ENCODE data around the gene FRYL.
"Not testable (repeated sequence)": the region's sequence is repeated elsewhere in the genome, so short reads cannot be mapped to it uniquely, and the experiment has no call there.

FRYL gene

DNA sequence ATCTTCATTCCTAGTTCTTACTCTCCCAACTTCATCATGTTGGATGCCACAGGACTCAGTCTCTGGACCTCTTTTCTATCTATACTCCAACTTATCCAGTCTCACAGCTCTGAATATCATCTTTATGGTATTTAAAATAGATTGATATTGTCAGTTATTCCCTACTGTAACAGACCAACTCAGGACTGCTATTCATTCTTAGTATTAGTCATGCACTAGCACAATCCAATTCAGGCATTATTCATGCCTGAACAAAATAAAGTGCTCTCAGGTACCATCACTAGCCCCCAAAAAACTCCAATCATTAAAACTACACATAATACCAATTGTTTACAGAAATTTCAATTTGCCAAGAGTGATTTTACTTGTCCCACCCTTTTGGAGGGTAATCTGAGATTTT lies 37.7 kb downstream of the FRYL start:
- no peak for DNase-seq

DNA sequence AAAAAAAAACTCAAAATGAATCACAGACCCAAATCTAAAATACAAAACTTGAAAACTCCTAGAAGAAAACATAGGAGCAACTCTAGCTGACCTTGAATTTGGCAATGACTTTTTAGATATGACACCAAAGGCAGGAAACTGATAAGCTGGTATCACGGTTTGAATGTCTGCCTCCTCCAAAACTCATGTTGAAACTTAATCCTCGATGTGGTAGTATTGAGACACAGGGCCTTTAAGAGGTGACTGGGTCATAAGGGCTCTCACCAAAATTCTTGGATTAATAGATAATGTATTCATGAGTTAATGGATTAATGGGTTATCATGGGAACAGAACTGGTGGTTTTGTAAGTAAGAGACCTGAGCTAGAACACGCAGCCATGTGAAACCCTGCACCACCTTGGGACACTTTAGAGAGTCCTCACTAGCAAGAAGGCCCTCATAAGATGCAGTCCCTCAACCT lies 40.5 kb downstream of the FRYL start:
- DNase-seq, result no peak

DNA sequence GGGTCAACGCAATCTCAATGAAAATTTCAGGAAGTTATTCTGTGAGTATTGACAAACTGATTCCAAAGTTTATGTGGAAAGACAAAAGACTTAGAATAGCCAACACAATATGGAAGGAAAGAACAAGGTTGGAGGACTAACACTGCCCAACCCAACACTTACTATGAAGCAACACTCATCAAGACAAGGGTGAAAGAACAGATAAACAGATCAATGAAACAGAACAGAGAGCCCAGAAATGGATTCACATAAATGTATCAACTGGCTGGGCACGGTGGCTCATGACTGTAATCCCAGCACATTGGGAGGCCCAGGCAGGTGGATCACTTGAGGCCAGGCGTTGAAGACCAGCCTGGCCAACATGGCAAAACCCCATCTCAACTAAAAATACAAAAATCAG lies 41.2 kb downstream of the FRYL start:
- no peak for DNase-seq

DNA sequence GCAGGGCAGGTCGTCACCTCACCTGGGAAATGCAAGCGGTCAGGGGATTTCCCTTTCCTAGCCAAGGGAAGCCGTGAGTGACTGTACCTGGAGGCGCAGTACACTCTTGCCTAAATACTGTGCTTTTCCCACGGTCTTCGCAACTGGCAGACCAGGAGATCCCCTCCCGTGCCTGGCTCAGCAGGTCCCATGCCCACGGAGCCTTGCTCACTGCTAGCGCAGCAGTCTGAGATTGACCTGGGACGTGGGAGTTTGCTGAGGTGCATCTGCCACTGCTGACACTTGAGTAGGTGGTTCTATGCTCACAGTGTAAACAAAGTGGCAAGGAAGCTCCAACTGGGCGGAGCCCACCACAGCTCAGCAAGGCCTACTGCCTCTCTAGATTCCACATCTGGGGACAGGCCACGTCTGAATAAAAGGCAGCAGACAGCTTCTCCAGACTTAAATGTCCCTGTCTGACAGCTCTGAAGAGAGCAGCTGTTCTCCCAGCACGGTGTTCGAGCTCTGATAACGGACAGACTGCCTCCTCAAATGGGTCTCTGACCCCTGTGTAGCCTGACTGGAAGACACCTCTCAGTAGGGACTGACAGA lies 51.1 kb downstream of the FRYL start:
- peak; percentile 49 to 57 for DNase-seq

DNA sequence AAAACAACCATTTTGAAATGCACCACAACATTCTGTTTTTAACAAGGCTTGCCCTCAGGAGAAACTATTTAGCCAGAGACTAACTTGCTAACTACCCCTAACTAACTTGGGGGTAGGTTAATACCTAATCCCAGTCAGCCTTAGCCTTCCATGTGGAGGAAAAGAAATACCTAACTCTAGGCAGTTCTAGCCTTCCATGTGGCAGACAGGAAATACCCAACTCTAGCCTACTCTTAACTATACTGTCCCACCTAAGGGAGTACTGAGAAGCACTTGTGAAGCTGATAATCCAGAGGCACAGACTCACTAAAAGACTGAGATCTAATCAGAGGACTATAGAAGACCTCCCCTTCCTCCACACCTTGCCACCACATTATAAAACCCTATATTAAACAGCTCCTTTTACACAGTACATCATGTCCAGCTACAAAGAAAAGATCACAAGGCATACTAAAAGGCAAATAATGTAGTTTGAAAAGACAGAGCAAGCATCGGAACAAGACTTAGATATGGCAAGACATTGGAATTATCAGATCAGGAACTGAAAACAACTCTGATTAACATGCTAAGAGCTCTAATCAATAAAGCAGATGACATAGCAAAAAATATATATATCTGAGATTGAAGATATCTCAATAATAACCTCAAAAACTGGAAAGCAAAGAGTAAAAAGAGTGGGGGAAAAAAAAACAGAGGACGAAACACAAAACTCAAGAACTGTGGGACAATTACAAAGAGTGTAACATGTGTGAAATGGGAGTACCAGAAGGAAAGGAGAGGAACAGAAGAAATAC lies 52.2 kb downstream of the FRYL start:
- no peak for DNase-seq

DNA sequence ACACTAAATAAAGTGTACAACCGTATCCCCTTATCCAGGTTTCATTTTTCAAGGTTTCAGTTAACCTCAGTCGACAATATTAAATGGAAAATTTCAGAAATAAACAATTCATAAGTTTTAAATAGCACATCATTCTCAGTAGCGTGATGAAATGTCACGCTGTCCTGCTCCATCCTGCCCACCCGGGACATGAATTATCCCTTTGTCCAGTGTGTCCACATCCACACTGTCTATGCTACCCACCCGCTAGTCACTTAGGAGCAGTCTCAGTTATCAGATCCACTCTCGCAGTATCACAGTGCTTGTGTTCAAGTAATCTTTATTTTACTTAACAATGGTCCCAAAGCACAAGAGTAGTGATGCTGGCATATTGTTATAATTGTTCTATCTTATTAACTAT lies 54.7 kb downstream of the FRYL start:
- no peak for DNase-seq

DNA sequence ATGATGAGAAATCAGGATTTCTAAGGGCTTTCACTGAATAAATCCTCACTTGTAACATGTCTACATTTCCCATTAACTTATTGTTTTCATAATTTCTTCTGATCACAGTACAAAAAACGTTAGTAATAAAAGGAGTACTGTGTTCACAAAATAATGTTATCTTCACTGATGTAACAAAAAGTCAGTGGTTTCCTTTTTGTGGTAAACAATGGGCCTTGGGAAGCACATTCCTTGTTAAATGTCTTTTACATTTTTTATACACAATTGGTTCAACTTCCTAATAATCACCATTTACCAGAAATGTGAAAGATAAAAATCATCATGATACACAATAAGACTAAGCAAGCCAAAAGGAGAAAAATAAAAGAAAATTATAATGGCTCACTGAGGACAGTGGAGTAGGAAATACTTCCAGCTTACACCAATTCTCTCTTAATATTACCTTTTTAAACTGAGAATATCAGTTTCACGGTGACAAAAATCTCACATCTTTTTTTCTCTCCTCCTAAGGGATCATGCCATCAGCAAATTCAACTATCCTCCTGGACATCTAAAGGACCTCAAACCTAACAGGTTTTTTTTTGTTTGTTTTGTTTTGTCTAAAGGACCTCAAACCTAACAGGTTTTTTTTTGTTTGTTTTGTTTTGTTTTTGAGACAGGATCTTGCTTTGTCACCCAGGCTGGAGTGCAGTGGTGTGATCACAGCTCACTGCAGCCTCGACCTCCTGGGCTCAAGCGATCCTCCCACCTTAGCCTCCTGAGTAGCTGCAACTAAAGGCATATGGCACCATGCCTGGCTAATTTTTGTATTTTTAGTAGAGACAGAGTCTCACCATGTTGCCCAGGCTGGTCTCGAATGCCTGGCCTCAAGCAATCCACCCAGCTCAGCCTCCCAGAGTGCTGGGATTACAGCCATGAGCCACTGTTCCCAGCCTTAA lies 57.3 kb downstream of the FRYL start:
- DNase-seq, result no peak

DNA sequence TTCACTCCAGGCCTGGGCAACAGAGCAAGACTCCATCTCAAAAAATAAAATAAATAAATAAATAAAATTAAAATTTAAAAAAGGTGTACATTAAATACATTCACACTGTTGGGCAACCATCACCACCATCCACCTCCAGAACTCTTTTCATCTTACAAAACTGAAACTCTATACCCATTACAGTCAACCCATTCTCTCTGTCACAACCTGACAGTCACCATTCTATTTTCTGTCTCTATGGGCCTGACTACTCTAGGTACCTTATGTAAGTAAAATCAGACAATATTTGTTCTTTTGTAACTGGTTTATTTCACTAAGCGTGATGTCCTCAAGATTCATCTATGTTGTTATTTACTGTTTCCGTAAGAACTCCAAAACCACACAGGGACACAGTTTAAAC lies 59.6 kb downstream of the FRYL start:
- no peak for DNase-seq

DNA sequence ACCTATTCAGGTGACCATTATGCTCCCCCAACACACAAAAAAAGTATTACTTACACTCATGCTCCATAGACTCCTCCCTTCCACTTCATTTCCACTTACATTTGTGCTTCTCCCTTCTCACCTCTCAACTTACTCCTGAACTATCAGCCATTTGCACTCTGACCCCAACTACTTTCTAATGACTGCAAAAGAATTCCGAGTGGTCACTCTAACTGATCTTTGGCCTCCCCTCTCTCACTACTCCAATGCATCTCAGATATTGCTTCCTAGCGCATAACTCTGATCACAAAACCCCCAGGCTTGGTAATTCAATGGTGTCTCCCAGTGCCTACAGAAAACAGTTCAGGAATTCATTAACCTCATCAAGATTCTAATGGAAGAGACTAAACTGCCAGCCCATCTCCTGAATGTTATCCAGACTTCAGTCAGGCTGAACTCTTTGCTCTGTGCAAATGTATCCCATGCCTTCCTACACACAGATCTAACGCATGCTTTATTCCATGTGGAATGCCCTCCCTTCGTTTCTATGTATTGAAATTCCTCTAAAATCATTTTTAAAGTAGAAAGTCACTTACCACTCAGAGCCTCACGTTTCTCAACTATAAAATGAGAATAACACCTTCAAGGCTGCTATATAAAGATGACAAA lies 61.1 kb downstream of the FRYL start:
- no peak for DNase-seq

DNA sequence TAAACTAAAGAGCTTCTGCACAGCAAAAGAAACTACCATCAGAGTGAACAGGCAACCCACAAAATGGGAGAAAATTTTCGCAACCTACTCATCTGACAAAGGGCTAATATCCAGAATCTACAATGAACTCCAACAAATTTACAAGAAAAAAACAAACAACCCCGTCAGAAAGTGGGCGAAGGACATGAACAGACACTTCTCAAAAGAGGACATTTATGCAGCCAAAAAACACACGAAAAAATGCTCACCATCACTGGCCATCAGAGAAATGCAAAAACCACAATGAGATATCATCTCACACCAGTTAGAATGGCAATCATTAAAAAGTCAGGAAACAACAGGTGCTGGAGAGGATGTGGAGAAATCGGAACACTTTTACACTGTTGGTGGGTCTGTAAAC lies 63.8 kb downstream of the FRYL start:
- DNase-seq, result not testable (repeated sequence)

DNA sequence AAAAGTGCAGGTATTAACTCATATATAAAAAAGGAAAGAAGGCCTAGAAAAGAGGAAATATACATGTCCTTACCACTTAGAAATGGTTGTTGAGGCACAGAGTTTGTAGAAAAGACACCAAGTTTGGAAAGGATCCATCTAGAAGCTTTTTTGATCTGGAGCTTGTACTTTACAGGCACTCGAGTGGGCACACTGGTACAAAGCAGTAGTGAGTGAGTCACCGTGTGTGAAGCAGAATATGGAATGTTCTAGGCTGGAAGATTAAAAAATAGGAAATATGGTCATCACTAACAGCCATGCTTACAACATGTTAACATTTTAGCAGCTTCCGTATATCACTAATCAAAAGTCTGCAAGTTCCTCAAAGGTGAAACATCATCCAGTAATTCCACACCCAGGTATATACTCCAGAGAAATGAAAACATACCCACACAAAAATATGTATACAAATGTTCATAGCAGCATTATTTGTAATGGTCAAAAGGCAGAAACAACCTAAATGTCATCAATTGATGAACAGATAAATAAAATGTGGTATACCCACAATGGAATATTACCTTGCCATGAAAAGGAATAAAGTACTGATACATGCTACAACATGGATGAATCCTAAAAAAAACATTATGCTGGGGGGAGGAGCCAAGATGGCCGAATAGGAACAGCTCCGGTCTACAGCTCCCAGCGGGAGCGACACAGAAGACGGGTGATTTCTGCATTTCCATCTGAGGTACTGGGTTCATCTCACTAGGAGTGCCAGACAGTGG lies 69.5 kb downstream of the FRYL start:
- DNase-seq, result no peak

DNA sequence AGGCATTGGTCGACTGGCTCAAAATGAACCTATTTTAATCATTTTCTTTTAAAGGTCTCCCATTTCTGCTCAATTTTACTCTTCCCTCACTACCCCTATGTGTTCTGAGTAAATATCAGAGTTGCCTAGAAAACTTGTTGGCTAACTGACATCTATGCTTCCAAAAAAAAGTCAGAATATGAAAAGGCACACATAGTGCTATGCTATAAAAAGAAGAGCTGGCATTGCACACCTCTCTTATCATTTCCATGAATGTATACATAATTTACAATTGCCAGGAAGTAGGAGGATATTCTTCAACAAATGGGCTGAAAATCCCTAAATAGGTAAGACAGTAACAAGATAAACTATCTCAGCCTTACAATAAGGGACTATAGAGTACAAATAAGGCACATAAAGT lies 70.2 kb downstream of the FRYL start:
- no peak for DNase-seq

DNA sequence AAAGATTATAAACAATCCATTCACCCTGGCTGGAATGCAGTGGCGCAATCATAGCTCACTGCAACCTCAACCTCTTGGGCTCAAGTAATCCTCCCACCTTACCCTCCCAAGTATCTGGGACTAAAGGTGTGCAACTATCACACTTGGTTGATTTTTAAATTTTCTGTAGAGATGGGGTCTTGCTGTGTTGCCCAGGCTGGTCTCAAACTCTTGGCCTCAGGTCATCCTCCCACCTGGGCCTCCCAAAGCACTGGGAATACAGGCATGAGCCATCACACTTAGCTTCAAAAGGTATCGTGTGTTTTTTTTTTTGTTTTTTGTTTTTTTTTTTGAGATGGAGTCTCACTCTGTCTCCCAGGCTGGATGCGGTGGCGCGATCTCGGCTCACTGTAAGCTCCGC lies 71.5 kb downstream of the FRYL start:
- no peak for DNase-seq

DNA sequence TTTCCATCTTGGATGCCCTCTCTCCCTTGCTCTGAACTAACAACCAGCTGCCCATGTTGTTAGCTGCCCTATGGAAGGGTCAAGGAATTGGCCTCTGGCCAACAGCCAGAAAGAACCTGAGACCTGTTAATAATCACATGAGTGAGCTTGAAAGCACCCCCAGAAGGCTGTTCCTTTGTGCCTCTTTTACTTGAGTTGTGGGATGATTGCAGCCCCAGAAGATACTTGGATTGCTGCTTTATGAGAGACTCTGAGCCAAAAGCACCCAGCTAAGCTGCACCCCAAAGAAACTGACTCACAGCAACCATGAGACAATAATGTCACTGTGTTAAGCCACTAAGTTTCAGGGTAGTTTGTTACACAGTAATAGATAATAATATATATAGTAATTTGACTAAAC lies 73.3 kb downstream of the FRYL start:
- no peak for DNase-seq

DNA sequence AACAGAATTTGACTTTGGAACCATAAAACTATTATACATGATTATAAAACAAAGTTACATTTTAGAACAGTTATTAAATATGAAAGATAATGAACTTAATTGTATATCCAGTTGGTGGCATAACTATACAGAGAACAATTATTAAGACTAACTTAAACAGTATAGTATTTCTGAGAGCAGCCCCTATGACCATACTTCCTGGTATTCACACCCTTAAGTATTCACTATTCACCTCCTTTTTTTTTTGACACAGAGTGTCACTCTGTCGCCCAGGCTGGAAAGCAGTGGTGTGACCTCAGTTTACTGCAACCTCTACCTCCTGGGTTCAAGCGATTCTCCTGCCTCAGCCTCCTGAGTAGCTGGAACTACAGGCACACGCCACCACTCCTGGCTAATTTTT lies 74.5 kb downstream of the FRYL start:
- DNase-seq, result no peak

DNA sequence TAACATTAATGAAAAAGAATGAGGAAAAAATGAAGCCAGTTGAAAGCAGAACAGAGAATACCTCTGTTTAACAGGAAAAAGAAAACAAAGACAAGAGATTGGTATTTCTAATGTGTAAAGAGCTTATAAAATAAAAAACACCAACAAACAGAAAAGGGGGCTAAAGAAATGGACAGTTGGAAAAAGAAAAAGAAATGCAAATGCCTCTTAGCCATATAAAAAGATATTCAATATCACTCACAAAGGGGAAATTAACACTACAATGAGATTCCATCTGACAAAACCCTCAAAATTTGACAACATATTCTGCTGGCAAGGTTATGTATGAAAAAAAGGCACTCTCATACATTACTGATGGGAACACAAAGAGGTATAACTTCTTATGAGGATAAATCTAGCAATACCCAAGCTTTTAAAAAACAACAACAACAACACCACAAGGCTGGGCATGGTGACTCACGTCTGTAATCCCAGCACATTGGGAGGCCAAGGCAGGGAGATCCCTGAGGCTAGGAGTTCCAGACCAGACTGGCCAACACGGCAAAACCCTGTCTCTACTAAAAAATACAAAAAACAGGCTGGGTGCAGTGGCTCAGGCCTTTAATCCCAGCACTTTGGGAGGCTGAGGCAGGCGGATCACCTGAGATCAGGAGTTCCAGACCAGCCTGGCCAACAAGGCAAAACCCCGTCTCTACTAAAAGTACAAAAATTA lies 75.8 kb downstream of the FRYL start:
- no peak for DNase-seq

DNA sequence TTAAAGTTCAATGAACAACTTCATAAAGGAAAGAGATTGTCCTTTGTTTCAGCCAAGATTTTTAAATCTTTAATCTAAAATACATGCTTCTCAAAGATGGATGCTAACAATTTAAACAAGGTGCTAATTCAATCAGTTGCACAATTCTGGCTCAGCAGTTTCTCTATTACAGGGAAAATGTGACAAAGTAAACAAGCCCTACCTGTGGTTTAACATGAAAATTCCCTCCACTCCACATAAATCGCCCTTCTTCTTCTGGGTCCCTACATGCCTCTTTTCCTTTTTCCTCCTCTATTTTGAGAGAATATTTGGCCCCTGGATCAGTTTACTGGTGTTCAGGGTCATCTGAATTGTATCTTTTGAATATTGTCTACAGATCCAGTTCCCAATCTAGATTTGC lies 80.6 kb downstream of the FRYL start:
- DNase-seq, result no peak

DNA sequence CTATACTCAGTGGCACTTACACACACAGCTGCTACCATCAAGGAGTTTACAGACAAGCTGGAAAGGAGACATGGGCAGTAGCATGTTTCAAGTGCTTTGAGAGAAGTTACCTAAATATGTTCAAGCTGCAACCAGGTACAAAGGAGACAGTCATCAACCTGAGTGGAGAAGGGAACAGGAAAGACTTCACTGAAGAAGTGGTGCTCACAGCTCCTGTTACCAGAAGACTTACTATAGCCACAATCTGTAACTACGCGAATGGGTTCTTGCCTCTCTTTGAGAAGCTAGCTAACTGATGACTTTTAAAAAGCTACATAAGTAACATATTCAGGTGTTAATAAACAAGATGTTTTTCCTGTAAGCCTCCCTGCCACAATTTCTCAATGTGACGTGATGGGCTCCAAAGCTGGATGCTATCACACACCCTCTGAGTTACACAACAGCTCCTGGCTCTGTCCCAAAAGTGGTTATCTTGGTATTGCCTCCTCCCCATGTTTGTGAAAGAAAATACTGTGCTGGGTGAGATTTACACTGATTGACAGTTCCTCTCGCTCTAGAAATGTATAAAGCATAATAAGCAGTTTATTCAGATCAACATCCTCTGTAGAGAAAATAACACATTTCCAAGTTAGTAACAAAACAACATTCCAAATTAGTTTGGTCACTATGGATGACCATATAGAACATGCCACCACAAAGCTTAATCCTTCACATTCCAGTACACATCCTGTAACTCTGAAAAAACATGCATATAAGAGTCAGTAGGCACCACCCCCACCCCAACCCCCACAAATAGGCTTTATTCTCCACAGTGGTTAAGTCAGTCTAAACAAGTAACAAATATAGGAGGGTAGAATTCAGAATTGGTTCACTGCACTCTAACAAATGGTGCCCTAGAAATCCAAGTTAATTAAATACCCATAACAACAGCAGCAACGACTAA lies 81.8 kb downstream of the FRYL start:
- DNase-seq, result no peak

DNA sequence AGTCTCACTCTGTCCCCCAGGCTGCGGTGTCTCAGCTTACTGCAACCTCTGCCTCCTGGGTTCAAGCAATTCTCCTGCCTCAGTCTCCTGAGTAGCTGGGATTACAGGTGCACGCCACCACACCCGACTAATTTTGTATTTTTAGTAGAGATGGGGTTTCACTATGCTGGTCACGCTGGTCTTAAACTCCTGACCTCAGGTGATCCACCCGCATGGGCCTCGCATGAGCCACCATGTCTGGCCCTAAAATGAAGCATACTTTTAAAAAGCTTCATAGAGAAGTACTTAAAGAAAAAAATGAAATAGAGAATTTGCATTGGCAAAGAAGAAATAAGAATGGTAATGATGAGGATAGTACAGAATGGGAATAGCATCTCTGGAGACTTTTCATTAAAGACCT lies 82.6 kb downstream of the FRYL start:
- not testable (repeated sequence) for DNase-seq

DNA sequence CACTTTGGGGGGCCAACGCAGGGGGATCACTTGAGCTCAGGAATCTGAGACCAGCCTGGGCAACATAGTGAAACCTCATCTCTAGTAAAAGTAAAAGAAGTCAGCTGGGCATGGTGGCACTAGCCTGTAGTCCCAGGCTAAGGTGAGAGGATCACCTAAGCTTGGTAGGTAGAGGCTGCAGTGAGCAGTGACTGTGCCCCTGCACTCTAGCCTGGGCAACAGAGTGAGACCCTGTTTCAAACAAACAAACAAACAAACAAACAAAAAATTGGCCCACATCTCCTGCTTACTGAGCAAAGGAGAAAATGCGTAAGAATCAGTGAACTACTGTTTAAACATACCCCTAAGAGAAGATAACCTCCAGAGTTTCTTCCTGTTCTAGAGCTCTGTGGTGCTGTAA lies 85.3 kb downstream of the FRYL start:
- no peak for DNase-seq
